Fibroblast of lung (primary cell): ENCODE data around the gene MRPL55.

Experiments
- CTCF ChIP-seq, 2 donors: IDR thresholded peaks in 1 of 2; conservative IDR thresholded peaks in 1 of 2; 1 replicate in 1 of 2; 2 replicates in 1 of 2; pipeline ENCODE4 v1.5.1; 2011 to 2012; ENCODE audit warnings: low read length in 2 of 2, control low read depth in 1 of 2, inconsistent platforms in 1 of 2, low read depth in 1 of 2, mild to moderate bottlenecking in 1 of 2
- EZH2 ChIP-seq: IDR thresholded peaks from 2 replicates; pipeline ENCODE4 v1.5.1; 2012; ENCODE audit warnings: low read length, control low read depth, mild to moderate bottlenecking; ENCODE audit errors: missing control alignments

GRCh38 chr1:228084325-228084724 lies 24.8 kb downstream of the MRPL55 start:
- TF ChIP-seq CTCF (conservative IDR thresholded peaks at IDR 0.05 in 1 of 2, IDR thresholded peaks at IDR 0.05 in 1 of 2; ENCODE audit: low read depth in 1 of 2, low read length in 2 of 2) (no peak), EZH2 (no peak)
